KBM-7 (cell line): Measurements from ENCODE around the gene ZNF768.
"Not testable (repeated sequence)": the region's sequence is repeated elsewhere in the genome, so short reads cannot be mapped to it uniquely, and the experiment has no call there.

Source experiments
- DNase-seq: peaks from one replicate; pipeline ENCODE4 v3.0.0-alpha.2; 2015
- in situ Hi-C: fragments of 300-500 bp; cut with MboI; formaldehyde crosslinking; loops from 2 replicates; pipeline ENCODE4 v1.14.3; 2020; ENCODE audit warnings: low sequenced_read_pairs, low pct_unique_long_range_greater_than_20kb, mixed read lengths

Gene ZNF768

GRCh38 chr16:30484887-30485286, 41.5 kb downstream of the ZNF768 start:
- DNase-seq, result no peak
- in situ Hi-C loops, result no loop called here

GRCh38 chr16:30482366-30482765, 44.0 kb downstream of the ZNF768 start:
- in situ Hi-C loops, result no loop called here
- DNase-seq, result no peak

- DNase-seq, result no peak
- in situ Hi-C loops, result no loop called here
Measured at GRCh38 chr16:30481381-30481780, 45.0 kb downstream of the ZNF768 start.

GRCh38 chr16:30478766-30479478, 47.4 kb downstream of the ZNF768 start:
- DNase-seq, result no peak
- in situ Hi-C loops, result no loop called here

GRCh38 chr16:30477773-30478172, 48.6 kb downstream of the ZNF768 start:
- DNase-seq, in situ Hi-C loops: not testable (repeated sequence)

GRCh38 chr16:30476991-30477390, 49.4 kb downstream of the ZNF768 start:
- DNase-seq, result no peak
- in situ Hi-C loops, result no loop called here

GRCh38 chr16:30474684-30475083, 51.7 kb downstream of the ZNF768 start:
- in situ Hi-C loops, result no loop called here
- no peak for DNase-seq

- in situ Hi-C loops, result no loop called here
- no peak for DNase-seq
Measured at GRCh38 chr16:30474074-30474452, 52.3 kb downstream of the ZNF768 start.
